ENCODE data around the gene CA4.

CA4 gene

DNA sequence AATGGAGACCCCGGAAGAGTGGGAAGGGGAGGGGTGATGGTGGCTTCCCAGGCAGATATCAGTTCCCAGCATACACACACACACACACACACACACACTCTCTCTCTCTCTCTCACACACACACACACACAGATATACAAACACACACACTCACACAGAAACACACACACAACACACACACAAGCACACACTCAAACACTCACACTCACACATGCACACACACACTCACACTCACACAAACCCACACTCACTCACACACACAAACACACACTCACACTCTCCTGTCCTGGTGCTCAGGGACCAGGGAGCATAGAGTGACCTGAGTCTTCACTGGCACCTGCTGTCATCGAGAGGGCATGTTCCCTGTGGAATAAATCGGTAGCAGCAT lies 5.6 kb downstream of the CA4 start:
- H3K27me3 ChIP-seq (ENCODE audit: insufficient read depth, low read length, poor library complexity, severe bottlenecking) = no peaks in the 10 kb centered on the region
- H3K36me3 ChIP-seq (ENCODE audit: insufficient read depth, low read length) = no peaks in the 10 kb centered on the region
- no peak overlapping the region for H3K4me2 ChIP-seq (ENCODE audit: low read depth, low read length, poor library complexity, severe bottlenecking)
- H3K4me3 ChIP-seq (ENCODE audit: low read length, poor library complexity, severe bottlenecking) = no peak overlapping the region
- no peaks in the 10 kb centered on the region for H3K79me2 ChIP-seq (ENCODE audit: insufficient read depth, low read length)
- no peaks in the 10 kb centered on the region for H3K4me1 ChIP-seq (ENCODE audit: insufficient read depth, low read length, poor library complexity, severe bottlenecking)
- H3K9me2 ChIP-seq (replicated peaks; ENCODE audit: low read depth, low read length) = no peaks in the 10 kb centered on the region
- H3K9me3 ChIP-seq (ENCODE audit: insufficient read depth, low read depth, low read length) = no peaks in the 10 kb centered on the region
- no peak overlapping the region for H2AFZ ChIP-seq (ENCODE audit: low read length)
- no peaks in the 10 kb centered on the region for H4K20me1 ChIP-seq (ENCODE audit: insufficient read depth, low read length, poor library complexity, severe bottlenecking)
- H3K9ac ChIP-seq (ENCODE audit: low read depth, low read length, poor library complexity, severe bottlenecking) = no peak overlapping the region
- TF ChIP-seq, protein P1, sequence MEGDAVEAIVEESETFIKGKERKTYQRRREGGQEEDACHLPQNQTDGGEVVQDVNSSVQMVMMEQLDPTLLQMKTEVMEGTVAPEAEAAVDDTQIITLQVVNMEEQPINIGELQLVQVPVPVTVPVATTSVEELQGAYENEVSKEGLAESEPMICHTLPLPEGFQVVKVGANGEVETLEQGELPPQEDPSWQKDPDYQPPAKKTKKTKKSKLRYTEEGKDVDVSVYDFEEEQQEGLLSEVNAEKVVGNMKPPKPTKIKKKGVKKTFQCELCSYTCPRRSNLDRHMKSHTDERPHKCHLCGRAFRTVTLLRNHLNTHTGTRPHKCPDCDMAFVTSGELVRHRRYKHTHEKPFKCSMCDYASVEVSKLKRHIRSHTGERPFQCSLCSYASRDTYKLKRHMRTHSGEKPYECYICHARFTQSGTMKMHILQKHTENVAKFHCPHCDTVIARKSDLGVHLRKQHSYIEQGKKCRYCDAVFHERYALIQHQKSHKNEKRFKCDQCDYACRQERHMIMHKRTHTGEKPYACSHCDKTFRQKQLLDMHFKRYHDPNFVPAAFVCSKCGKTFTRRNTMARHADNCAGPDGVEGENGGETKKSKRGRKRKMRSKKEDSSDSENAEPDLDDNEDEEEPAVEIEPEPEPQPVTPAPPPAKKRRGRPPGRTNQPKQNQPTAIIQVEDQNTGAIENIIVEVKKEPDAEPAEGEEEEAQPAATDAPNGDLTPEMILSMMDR (conservative IDR thresholded peaks at IDR 0.05; ENCODE audit: low read length) = no peak
- no peak for TF ChIP-seq EZH2phosphoT487 (IDR thresholded peaks at IDR 0.05; ENCODE audit: borderline replicate concordance)
- H3F3A ChIP-seq (ENCODE audit: low read depth) = no peaks in the 10 kb centered on the region

DNA sequence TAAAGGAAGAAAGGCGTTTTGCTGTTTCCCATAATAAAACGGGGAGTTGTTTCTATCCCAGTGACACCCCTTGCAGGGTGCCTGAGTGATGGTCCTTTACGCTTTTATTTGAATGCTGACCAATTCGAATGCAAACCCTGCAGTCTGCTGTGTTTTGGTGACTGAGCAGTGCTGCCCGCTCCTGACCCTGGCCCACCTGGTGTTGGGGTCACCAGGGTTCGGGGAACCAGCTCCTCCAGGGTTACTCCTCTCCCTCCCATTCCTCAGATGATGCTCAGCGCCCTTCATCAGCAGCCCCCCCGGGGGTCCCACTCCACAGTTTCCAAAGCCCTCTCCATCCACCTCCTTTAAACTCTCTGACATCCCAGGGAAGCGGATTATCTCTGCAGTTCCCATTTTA lies 6.0 kb downstream of the CA4 start:
- Histone ChIP-seq H3F3A (ENCODE audit: low read depth) (no peaks in the 10 kb centered on the region), H3K9ac (ENCODE audit: low read depth, low read length, poor library complexity, severe bottlenecking) (no peak overlapping the region), H3K9me2 (replicated peaks; ENCODE audit: low read depth, low read length) (no peaks in the 10 kb centered on the region), H3K36me3 (ENCODE audit: insufficient read depth, low read length) (no peaks in the 10 kb centered on the region), H4K20me1 (ENCODE audit: insufficient read depth, low read length, poor library complexity, severe bottlenecking) (no peaks in the 10 kb centered on the region), H3K9me3 (ENCODE audit: insufficient read depth, low read depth, low read length) (no peaks in the 10 kb centered on the region), H3K4me3 (ENCODE audit: low read length, poor library complexity, severe bottlenecking) (no peak overlapping the region), H3K4me1 (ENCODE audit: insufficient read depth, low read length, poor library complexity, severe bottlenecking) (no peaks in the 10 kb centered on the region), H2AFZ (ENCODE audit: low read length) (no peak overlapping the region), H3K79me2 (ENCODE audit: insufficient read depth, low read length) (no peaks in the 10 kb centered on the region), H3K27me3 (ENCODE audit: insufficient read depth, low read length, poor library complexity, severe bottlenecking) (no peaks in the 10 kb centered on the region), H3K4me2 (ENCODE audit: low read depth, low read length, poor library complexity, severe bottlenecking) (no peak overlapping the region)
- TF ChIP-seq, protein P1 (conservative IDR thresholded peaks at IDR 0.05; ENCODE audit: low read length) = no peak
- no peak for TF ChIP-seq EZH2phosphoT487 (IDR thresholded peaks at IDR 0.05; ENCODE audit: borderline replicate concordance)

DNA sequence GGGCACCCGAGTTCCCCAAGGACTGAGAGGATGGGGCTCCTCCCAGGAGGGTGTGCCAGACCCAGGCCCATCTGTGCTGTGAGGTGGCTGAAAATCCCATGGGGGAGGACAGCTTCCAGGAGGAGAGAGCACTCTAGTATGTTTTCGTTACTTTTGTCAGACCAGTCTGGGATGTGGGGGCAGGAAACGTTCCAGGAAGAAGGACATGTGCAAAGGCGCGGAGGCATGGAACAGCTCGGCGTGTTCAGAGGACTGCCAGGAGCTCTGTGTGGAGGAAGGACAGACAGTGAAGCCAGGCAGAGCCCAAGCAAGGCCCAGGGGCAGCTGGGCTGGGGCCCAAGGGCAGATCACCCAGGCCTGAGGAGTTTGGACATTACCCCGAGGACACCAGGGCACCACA lies 7.0 kb downstream of the CA4 start:
- Histone ChIP-seq H3K4me1 (ENCODE audit: insufficient read depth, low read length, poor library complexity, severe bottlenecking) (peaks cover 5% of the 10 kb centered on the region), H3K4me3 (ENCODE audit: low read length, poor library complexity, severe bottlenecking) (no peak overlapping the region), H3K9ac (ENCODE audit: low read depth, low read length, poor library complexity, severe bottlenecking) (no peak overlapping the region), H3F3A (ENCODE audit: low read depth) (no peaks in the 10 kb centered on the region), H3K36me3 (ENCODE audit: insufficient read depth, low read length) (no peaks in the 10 kb centered on the region), H3K27me3 (ENCODE audit: insufficient read depth, low read length, poor library complexity, severe bottlenecking) (no peaks in the 10 kb centered on the region), H4K20me1 (ENCODE audit: insufficient read depth, low read length, poor library complexity, severe bottlenecking) (no peaks in the 10 kb centered on the region), H3K4me2 (ENCODE audit: low read depth, low read length, poor library complexity, severe bottlenecking) (no peak overlapping the region), H3K9me2 (replicated peaks; ENCODE audit: low read depth, low read length) (no peaks in the 10 kb centered on the region), H3K9me3 (ENCODE audit: insufficient read depth, low read depth, low read length) (no peaks in the 10 kb centered on the region), H3K79me2 (ENCODE audit: insufficient read depth, low read length) (no peaks in the 10 kb centered on the region), H2AFZ (ENCODE audit: low read length) (no peak overlapping the region)
- no peak for TF ChIP-seq EZH2phosphoT487 (IDR thresholded peaks at IDR 0.05; ENCODE audit: borderline replicate concordance)
- TF ChIP-seq, protein P1 (conservative IDR thresholded peaks at IDR 0.05; ENCODE audit: low read length) = no peak
